GM12872 (cell line): ENCODE data around the gene ARHGEF28.

ENCODE experiments used
- CTCF ChIP-seq: IDR thresholded peaks from 3 replicates; pipeline ENCODE4 v1.5.1; 2011; ENCODE audit warnings: low read depth, mild to moderate bottlenecking, low read length, moderate library complexity; ENCODE audit not compliant: insufficient read depth

The ARHGEF28 gene

GRCh38 chr5:73957397-73958001, 331.5 kb downstream of the ARHGEF28 start:
- TF ChIP-seq CTCF, result no peak

- TF ChIP-seq CTCF, result no peak
Measured at GRCh38 chr5:73958037-73958436, 332.0 kb downstream of the ARHGEF28 start.

GRCh38 chr5:73960023-73960422, 334.0 kb downstream of the ARHGEF28 start:
- no peak for TF ChIP-seq CTCF

- no peak for TF ChIP-seq CTCF
Measured at GRCh38 chr5:73960426-73960825, 334.4 kb downstream of the ARHGEF28 start.

- no peak for TF ChIP-seq CTCF
Measured at GRCh38 chr5:73962801-73963425, 336.9 kb downstream of the ARHGEF28 start.

DNA sequence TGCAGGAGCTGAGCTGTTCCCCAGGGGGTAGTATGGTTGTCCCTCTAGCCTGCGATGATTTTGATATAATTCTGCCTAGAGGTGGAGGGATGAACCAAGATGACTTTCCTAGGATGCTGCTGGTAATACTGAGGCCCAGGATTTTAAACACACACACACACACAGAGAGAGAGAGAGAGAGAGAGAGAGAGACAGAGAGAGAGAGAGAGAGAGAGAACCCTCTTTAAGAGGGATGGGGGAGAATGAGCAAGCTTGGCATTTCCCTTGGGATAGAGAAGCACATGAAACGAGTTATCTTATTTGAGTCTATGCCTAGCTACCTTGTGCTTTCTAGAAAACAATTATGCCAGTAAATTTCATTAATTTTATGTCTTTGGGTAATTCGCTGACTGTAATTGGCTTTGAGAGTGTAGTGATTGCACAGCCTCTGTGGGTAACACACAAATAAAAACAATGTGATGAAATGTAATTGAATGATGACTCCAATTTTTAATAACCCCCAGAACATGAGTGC, 338.4 kb downstream of the ARHGEF28 start:
- TF ChIP-seq CTCF, result no peak

DNA sequence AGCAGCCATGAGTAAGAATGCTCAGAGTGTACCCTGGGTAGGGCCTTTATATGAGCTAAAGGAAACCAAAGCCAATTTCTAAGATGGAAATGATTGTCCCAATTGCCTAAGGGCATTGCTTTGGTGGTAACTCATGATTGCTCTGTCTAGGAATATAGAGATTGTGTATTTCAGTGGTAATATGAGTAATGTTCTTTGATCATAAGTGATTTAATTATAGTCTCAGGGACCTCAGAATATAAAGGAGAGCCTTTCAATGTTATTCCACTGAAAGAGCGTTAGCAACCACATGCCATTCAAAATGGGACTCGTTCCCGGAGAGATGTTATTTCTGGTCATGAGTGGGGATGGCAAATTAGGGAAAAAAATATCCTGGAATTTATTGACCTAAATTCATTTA, 340.5 kb downstream of the ARHGEF28 start:
- TF ChIP-seq CTCF, result no peak
